ENCODE data around the gene GXYLT2.
A peak's percentile ranks its signal among the peaks of the same experiment; 100 is the strongest.

GXYLT2 gene

GRCh38 chr3:72887705-72888545 is at the start of gene GXYLT2:
Gene GXYLT2, plus strand, starts transcription at chr3:72888046. Its CDS starts 188 bp downstream, at chr3:72888234.
- peak in 1 of 3 experiments; percentile 31 for DNase-seq (ENCODE audit: low read depth in 3 of 3)

- no peak for DNase-seq (ENCODE audit: low read depth in 3 of 3)
These were observed 48.8 kb upstream of the GXYLT2 start for GRCh38 chr3:72839057-72839456.

- DNase-seq (ENCODE audit: low read depth in 3 of 3), result no peak
These were observed 43.3 kb upstream of the GXYLT2 start for GRCh38 chr3:72844436-72844993.

- DNase-seq (ENCODE audit: low read depth in 3 of 3), result no peak
These were observed 41.7 kb upstream of the GXYLT2 start for GRCh38 chr3:72846166-72846565.

- no peak for DNase-seq (ENCODE audit: low read depth in 3 of 3)
These were observed 40.6 kb upstream of the GXYLT2 start for GRCh38 chr3:72847282-72847681.

GRCh38 chr3:72847751-72848702 is 39.8 kb upstream of the GXYLT2 start, which contains the start of gene SHQ1:
Gene SHQ1, minus strand, starts transcription at chr3:72848445. Its CDS starts 105 bp downstream, at chr3:72848340.
- peak; percentile 91 to 96 (median 95) for DNase-seq (ENCODE audit: low read depth in 3 of 3)

GRCh38 chr3:72848703-72849081 is 39.2 kb upstream of the GXYLT2 start:
- peak in 2 of 3 experiments; percentile 14 to 24 for DNase-seq (ENCODE audit: low read depth in 3 of 3)

- DNase-seq (ENCODE audit: low read depth in 3 of 3), result no peak
These were observed 32.8 kb upstream of the GXYLT2 start for GRCh38 chr3:72855001-72855400.

- DNase-seq (ENCODE audit: low read depth in 3 of 3), result no peak
These were observed 27.8 kb upstream of the GXYLT2 start for GRCh38 chr3:72860053-72860452.

GRCh38 chr3:72860846-72861245 is 27.0 kb upstream of the GXYLT2 start:
- DNase-seq (ENCODE audit: low read depth in 3 of 3), result no peak

- DNase-seq (ENCODE audit: low read depth in 3 of 3), result no peak
These were observed 25.3 kb upstream of the GXYLT2 start for GRCh38 chr3:72862314-72863090.

GRCh38 chr3:72872183-72872582 is 15.7 kb upstream of the GXYLT2 start:
- DNase-seq (ENCODE audit: low read depth in 3 of 3), result no peak

GRCh38 chr3:72887343-72887704 is 522 bp upstream of the GXYLT2 start:
- DNase-seq (ENCODE audit: low read depth in 3 of 3), result no peak

- DNase-seq (ENCODE audit: low read depth in 3 of 3), result no peak
These were observed 882 bp downstream of the GXYLT2 start for GRCh38 chr3:72888546-72889309.

- DNase-seq (ENCODE audit: low read depth in 3 of 3), result no peak
These were observed 1.7 kb downstream of the GXYLT2 start for GRCh38 chr3:72889310-72890165.

- DNase-seq (ENCODE audit: low read depth in 3 of 3), result no peak
These were observed 2.5 kb downstream of the GXYLT2 start for GRCh38 chr3:72890166-72890925.

GRCh38 chr3:72891053-72891855 is 3.4 kb downstream of the GXYLT2 start:
- DNase-seq (ENCODE audit: low read depth in 3 of 3), result no peak
